Endothelial cell of umbilical vein (primary cell): ENCODE measurements around the gene ASIC1. TPM values are rescaled to one million over a fixed set of nuclear protein-coding genes. Genes with fewer than 3 reads are reported as not detected.

Experiments used
- BruUV-seq: library from RNA; stranded (reverse); fragments of 400-500 nt; replicated peaks from 2 replicates; lab custom pipeline; 2021; lab: Mats Ljungman, UMichigan
- CTCF ChIA-PET: fragments of 300-600, 350-600 bp; sonication (Branson Sonifier 250); formaldehyde crosslinking; loops from one replicate; lab custom pipeline; 2021; ENCODE audit warnings: antibody characterized with exemption, inconsistent platforms; lab: Charles Lee
- POLR2A ChIA-PET: fragments of 300-600, 350-600 bp; sonication (Branson Sonifier 250); formaldehyde crosslinking; loops from one replicate; lab custom pipeline; 2021; ENCODE audit warnings: antibody characterized with exemption, inconsistent platforms; lab: Charles Lee
- DNase-seq: peaks from one replicate; pipeline ENCODE4 v3.0.0-alpha.2; 2011; ENCODE audit warnings: low read depth, low spot score
- FAIRE-seq: peaks from 2 replicates; lab custom pipeline; 2011; peaks lifted over from hg19 to GRCh38; lab: Jason Lieb, UNC
- H2AFZ ChIP-seq: 2 replicates; pipeline ENCODE4 v1.6.0; 2012; ENCODE audit warnings: low read depth, low read length, control low read depth, inconsistent platforms
- H3K27ac ChIP-seq: 2 replicates; pipeline ENCODE4 v1.5.1; 2011; ENCODE audit warnings: low read depth, mild to moderate bottlenecking, control low read depth, low read length, moderate library complexity; ENCODE audit not compliant: insufficient read depth
- H3K27me3 ChIP-seq, 2 experiments: 2 replicates each; pipeline versions ENCODE4 v1.6.0 to v1.6.1; 2011; ENCODE audit warnings: low read length in 2 of 2, mixed read lengths in 1 of 2; ENCODE audit not compliant: control insufficient read depth in 2 of 2, insufficient read depth in 2 of 2
- H3K36me3 ChIP-seq, 2 experiments: 2 replicates in 1 of 2; 3 replicates in 1 of 2; pipeline ENCODE4 v1.5.1; 2011; ENCODE audit warnings: low read length in 2 of 2, mild to moderate bottlenecking in 1 of 2, moderate library complexity in 1 of 2; ENCODE audit not compliant: control insufficient read depth in 2 of 2, insufficient read depth in 2 of 2; ENCODE audit errors: extremely low read depth in 1 of 2
- H3K4me1 ChIP-seq: 3 replicates; pipeline ENCODE4 v1.5.1; 2011; ENCODE audit warnings: mild to moderate bottlenecking, low read length; ENCODE audit not compliant: control insufficient read depth, insufficient read depth; ENCODE audit errors: extremely low read depth
- H3K4me2 ChIP-seq: 2 replicates; pipeline ENCODE4 v1.6.1; 2011; ENCODE audit warnings: low read length, control low read depth, mixed read lengths; ENCODE audit not compliant: insufficient read depth
- H3K4me3 ChIP-seq, 3 experiments: fragments of 200-600 bp in 1 of 3; sonication (generic), shearing (Covaris generic) in 1 of 3; replicated peaks in 1 of 3; 2 replicates each; pipeline ENCODE4 v1.5.1; 2011 to 2016; ENCODE audit warnings: control low read depth in 3 of 3, low read length in 3 of 3, mild to moderate bottlenecking in 2 of 3, inconsistent platforms in 1 of 3, low read depth in 1 of 3, moderate library complexity in 1 of 3; ENCODE audit not compliant: insufficient read depth in 1 of 3
- H3K79me2 ChIP-seq: 2 replicates; pipeline ENCODE4 v1.6.0; 2012; ENCODE audit warnings: low read length, inconsistent platforms; ENCODE audit not compliant: control insufficient read depth, insufficient read depth
- H3K9ac ChIP-seq: replicated peaks from 2 replicates; pipeline ENCODE3; 2011; ENCODE audit warnings: low read length, control low read depth; ENCODE audit not compliant: insufficient read depth; ENCODE audit errors: extremely low read depth
- H3K9me1 ChIP-seq: replicated peaks from 3 replicates; pipeline ENCODE4 v1.6.0; 2011; ENCODE audit warnings: mild to moderate bottlenecking, low read length; ENCODE audit not compliant: control insufficient read depth, insufficient read depth; ENCODE audit errors: extremely low read depth
- H3K9me3 ChIP-seq: replicated peaks from 2 replicates; pipeline ENCODE4 v1.5.1; 2012; ENCODE audit warnings: low read length, inconsistent platforms; ENCODE audit not compliant: control insufficient read depth, insufficient read depth
- H4K20me1 ChIP-seq: replicated peaks from 2 replicates; pipeline ENCODE3; 2011; ENCODE audit warnings: mild to moderate bottlenecking, low read length; ENCODE audit not compliant: control insufficient read depth, insufficient read depth; ENCODE audit errors: extremely low read depth
- CTCF ChIP-seq, 2 donors: IDR thresholded peaks; 1 replicate in 1 of 2; 2 replicates in 1 of 2; pipeline ENCODE4 v1.5.1; 2011; ENCODE audit warnings: low read length in 2 of 2, mild to moderate bottlenecking in 2 of 2, moderate library complexity in 2 of 2, control low read depth in 1 of 2, inconsistent platforms in 1 of 2, low read depth in 1 of 2; ENCODE audit not compliant: insufficient read depth in 1 of 2; ENCODE audit errors: extremely low read depth in 1 of 2
- EZH2 ChIP-seq: IDR thresholded peaks from 2 replicates; pipeline ENCODE4 v1.6.1; 2012; ENCODE audit warnings: borderline replicate concordance, low read depth, mild to moderate bottlenecking, moderate library complexity, low read length, inconsistent platforms; ENCODE audit not compliant: severe bottlenecking
- FOS ChIP-seq: IDR thresholded peaks from 2 replicates; pipeline ENCODE4 v1.6.1; 2011; ENCODE audit warnings: mild to moderate bottlenecking, low read length, moderate library complexity, borderline replicate concordance; ENCODE audit not compliant: insufficient read depth
- GATA2 ChIP-seq: IDR thresholded peaks from 2 replicates; pipeline ENCODE4 v1.7.0; 2011; ENCODE audit warnings: low read depth, mild to moderate bottlenecking, moderate library complexity, mixed read lengths, low read length; ENCODE audit not compliant: insufficient read length, insufficient read depth
- JUN ChIP-seq: IDR thresholded peaks from 2 replicates; pipeline ENCODE4 v1.6.1; 2011; ENCODE audit warnings: borderline replicate concordance, low read depth; ENCODE audit not compliant: insufficient read length, insufficient read depth
- MAX ChIP-seq: IDR thresholded peaks from 2 replicates; pipeline ENCODE4 v1.6.1; 2011; ENCODE audit not compliant: insufficient read depth, insufficient read length
- MYC ChIP-seq: IDR thresholded peaks from one replicate; pipeline ENCODE4 v1.6.1; 2011; ENCODE audit warnings: mild to moderate bottlenecking, low read depth, low read length
- POLR2A ChIP-seq: IDR thresholded peaks from 2 replicates; pipeline ENCODE4 v1.6.1; 2012; ENCODE audit warnings: low read depth, mild to moderate bottlenecking, control low read depth, low read length
- POLR2AphosphoS5 ChIP-seq: IDR thresholded peaks from 2 replicates; pipeline ENCODE4 v1.6.1; 2012; ENCODE audit warnings: low read depth, mild to moderate bottlenecking, control low read depth, low read length, moderate library complexity; ENCODE audit not compliant: insufficient read depth
- dilution Hi-C: fragments of 300-500 bp; cut with MboI; formaldehyde crosslinking; loops from one replicate; pipeline ENCODE4 v1.15.0; 2019; ENCODE audit warnings: low sequenced_read_pairs; ENCODE audit not compliant: extremely low pct_ligation_motif_present
- intact Hi-C: fragments of 100-400 bp; cut with micrococcal nuclease; formaldehyde crosslinking; loops from one replicate; pipeline ENCODE4 v1.10.0; 2022
- polyA plus RNA-seq, 4 experiments: library from polyadenylated mRNA; depleted of rRNA in 3 of 4; stranded (reverse) in 3 of 4; unstranded in 1 of 4; fragments of >200 nt; gene quantifications; 2 replicates each; pipeline versions ENCODE4 v1.2.1 to v1.2.3, GENCODE V29; 2011 to 2012; ENCODE audit warnings: missing spikeins in 1 of 4
- total RNA-seq: library from RNA; stranded (reverse); gene quantifications from 2 replicates; pipeline ENCODE4 v1.2.3, GENCODE V29; 2021

The ASIC1 gene
- total and polyA plus RNA-seq, 2 donors (not counting 3 experiments of a cell fraction or from before 2014, with no cell fraction given), result 0.53 to 0.66 TPM

GRCh38 chr12:50040657-50041056, 16.7 kb upstream of the ASIC1 start:
- FAIRE-seq (no peak), DNase-seq (no peak)
- ChIA-PET CTCF (interaction anchor here (1.2 to 6.7 kb wide), 7 partner anchors 11 to 135 kb away, joined by 3 to 191 read pairs (median 37); partner anchors contain the start of gene COX14), POLR2A (no interaction called here)
- Histone ChIP-seq H3K4me3 (no peak overlapping the region), H2AFZ (no peak overlapping the region), H3K27ac (no peak overlapping the region), H3K4me2 (no peak overlapping the region), H3K27me3 (peaks cover 2 to 6% of the 10 kb centered on the region in 2 experiments), H3K9ac (no peak overlapping the region), H4K20me1 (no peaks in the 10 kb centered on the region), H3K36me3 (no peaks in the 10 kb centered on the region), H3K9me3 (no peaks in the 10 kb centered on the region), H3K4me1 (no peaks in the 10 kb centered on the region), H3K9me1 (no peaks in the 10 kb centered on the region), H3K79me2 (no peaks in the 10 kb centered on the region)
- dilution Hi-C loops (no loop called here), intact Hi-C loops (no loop called here)
- no TSS peak for BruUV-seq
- no peak for TF ChIP-seq GATA2
- no peak for TF ChIP-seq POLR2A
- no peak for TF ChIP-seq EZH2
- TF ChIP-seq JUN, result no peak

GRCh38 chr12:50041062-50041860, 16.1 kb upstream of the ASIC1 start:
- TF ChIP-seq POLR2AphosphoS5, result no peak
- TF ChIP-seq POLR2A, result no peak
- TF ChIP-seq MYC, result no peak
- no peak for TF ChIP-seq GATA2
- TF ChIP-seq FOS, result no peak
- TF ChIP-seq MAX, result no peak
- no peak for TF ChIP-seq EZH2
- no peak for TF ChIP-seq JUN
- no peak for TF ChIP-seq CTCF (IDR thresholded peaks at IDR 0.05; ENCODE audit: extremely low read depth in 1 of 2, insufficient read depth in 1 of 2, low read depth in 1 of 2, low read length in 2 of 2)
- ChIA-PET POLR2A (no interaction called here), CTCF (interaction anchor here (4.1 to 6.7 kb wide), 3 partner anchors 10 to 73 kb away, joined by 37 to 191 read pairs (median 55); no protein-coding TSS in a partner anchor)
- Histone ChIP-seq H3K4me3 (no peak overlapping the region), H3K9me3 (no peaks in the 10 kb centered on the region), H3K9ac (no peak overlapping the region), H3K4me1 (no peaks in the 10 kb centered on the region), H3K27ac (no peak overlapping the region), H3K9me1 (no peaks in the 10 kb centered on the region), H2AFZ (no peak overlapping the region), H3K79me2 (no peaks in the 10 kb centered on the region), H3K36me3 (no peaks in the 10 kb centered on the region), H3K27me3 (peaks cover 2% of the 10 kb centered on the region in 2 experiments), H3K4me2 (no peak overlapping the region), H4K20me1 (no peaks in the 10 kb centered on the region)
- intact Hi-C loops (no loop called here), dilution Hi-C loops (no loop called here)
- no TSS peak for BruUV-seq
- no peak for FAIRE-seq
- DNase-seq, result no peak
